CD4-positive, alpha-beta T cell treated with Interferon alpha-2 for 1 hour (primary cell): ENCODE results near the gene ZNF831.

Source experiments
- DNase-seq, 2 donors: peaks; one replicate each; pipeline ENCODE4 v3.0.0-alpha.2; 2020 to 2022

ZNF831 gene

DNA sequence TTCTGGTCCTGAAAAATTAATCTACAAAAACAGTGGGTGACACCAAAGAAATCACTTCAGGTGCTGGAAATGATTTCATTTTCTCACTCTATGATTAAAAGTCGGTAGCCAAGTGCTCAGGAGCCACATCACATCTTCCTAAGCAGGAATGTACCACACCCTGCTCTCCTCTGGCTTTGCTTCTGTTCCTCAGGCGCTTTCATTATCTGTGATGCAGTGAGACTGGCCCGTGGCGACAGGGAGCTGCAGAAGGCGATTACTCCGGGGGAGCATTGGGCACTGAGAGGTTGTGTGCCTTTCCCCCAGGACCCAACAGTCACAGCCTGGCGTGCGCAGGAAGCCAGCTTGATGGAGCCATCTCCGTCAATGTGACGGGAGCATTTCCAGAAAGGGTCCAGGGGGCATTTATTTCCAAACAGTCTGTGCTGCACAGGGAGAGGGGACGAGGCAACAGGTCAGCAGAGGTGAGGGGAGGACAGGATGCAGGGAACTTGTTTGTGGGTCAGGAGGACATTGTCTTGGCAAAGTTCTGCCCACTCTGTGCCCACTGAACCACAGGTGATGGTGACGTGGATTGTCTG is 5.6 kb upstream of the ZNF831 start:
- DNase-seq, result no peak

DNA sequence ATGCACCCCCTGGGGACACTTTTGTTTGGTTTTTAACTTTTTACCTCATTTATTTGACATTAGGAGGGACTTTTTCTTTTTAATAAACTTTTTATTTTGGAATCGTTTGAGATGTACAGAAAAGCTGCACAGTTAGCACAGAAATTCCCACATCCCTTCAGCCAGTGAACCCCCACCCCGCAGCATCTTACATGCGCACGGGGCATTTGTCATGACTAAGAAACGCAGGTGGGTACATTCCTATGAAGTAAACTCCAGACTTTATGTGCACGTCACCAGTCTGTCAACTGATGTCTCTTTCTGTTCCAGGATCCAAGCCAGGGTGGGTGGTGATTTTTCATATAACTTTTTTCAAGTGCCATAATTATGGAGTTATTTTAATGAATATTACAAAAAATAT is 4.9 kb upstream of the ZNF831 start:
- DNase-seq, result no peak

DNA sequence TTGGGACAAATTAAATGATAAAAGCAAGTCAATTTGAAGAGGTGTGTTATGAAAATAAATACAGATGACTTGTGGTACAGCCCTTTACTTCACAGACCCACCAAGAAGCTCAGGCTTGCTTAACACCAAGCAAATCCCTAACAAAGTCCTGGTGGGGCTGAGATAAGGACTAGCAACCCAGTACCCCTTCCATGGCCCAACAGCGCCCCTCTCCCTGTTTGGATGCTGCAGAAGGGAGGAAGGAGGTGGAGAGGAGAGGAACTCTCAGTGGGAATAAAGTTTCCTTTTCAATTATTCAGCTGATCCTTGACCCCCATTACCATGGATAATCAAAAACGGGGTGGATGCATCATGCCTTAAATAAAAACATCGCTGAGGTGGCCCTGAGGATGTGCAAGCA is 4.5 kb upstream of the ZNF831 start:
- DNase-seq, result no peak

DNA sequence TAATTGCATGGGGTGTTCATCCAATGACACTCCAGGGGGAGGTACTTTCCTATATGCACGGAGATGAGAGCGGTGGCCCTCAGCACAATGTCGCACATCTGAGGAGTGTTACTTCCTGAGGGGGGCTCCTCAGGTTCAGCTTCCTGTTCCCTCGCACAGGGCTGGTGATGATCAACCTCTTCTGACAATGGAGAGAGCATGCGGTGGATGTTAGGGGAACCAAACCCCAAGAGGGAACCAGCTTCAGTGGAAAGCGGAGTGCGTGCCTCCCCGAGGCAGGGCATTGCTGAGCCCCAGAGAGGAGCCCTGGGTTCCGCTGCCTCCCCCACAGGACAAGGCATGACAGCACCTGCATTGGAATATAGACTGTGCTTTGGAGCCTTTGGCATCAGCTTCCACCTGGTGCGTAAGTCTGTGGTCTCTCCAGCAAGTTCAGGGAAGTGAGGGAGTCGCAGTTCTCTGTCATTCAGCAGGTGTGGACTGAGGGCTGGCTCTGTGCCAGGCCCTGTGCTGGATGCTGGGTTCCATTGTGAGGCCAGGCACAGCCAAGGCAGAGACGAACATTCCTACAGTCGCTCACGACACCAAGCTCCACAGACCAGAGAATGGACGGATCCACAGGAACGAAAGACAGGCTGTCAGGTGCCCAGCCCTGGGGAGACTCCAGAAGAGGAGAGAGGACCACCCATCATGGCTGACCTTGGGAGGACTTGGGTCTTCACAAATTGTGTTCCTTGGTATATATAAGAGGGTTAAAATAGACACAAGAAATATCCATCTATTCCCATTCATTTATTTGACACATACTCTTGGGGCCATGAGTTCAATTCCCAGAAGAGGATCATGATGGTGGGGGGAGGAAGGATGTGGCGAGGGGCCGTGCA is 3.9 kb upstream of the ZNF831 start:
- DNase-seq, result peak; percentile 77 to 89

DNA sequence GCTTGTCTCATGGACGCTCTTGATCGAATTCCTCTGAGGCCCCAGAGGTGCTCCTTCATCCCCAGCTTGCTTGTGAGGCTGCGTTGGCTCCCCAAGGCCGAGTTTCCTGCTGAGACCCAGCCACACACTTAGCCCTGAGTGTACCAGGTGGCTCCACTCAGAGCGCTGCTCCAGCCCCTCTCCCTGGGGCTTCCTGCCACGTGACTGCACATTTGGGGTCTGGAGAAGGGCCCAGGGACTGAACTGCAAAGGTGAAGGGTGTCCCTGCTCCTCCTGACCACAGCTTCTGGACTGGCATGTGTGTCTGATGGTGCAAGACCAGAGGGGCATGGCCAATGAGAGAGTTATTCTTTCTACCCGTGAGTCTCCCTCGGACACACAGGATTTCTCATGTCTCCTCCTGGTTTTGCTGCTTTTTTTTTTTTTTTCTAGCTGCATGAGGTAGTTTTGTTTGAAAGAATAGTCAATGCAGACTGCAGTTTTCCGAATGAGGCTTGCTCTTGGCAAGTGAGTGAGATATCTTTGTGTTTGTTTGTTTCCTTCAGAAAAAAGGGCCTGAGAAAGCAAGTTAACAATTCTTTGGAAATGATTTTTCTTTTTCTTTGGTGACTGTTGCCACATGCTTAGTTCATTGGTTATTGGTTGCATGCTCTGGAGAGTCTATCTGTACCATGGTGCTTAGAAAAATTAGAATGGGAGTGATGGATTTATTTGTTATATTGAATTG is 3.1 kb upstream of the ZNF831 start:
- peak in 1 of 2 donors; percentile 52 for DNase-seq

DNA sequence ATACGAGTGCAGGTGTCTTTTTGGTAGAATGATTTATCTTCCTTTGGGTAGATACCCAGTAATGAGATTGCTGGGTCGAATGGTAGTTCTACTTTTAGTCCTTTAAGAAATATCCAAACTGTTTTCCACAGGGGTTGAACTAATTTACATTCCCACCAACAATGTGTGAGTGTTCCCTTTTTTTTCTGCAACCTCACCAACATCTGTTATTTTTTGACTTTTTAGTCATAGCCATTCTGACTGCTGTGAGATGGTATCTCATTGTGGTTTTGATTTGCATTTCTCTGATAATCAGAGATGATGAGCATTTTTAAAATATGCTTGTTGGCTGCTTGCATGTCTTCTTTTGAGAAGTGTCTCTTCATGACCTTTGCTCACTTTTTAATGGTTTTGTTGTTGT is 1.9 kb upstream of the ZNF831 start:
- peak in 1 of 2 donors; percentile 65 for DNase-seq

DNA sequence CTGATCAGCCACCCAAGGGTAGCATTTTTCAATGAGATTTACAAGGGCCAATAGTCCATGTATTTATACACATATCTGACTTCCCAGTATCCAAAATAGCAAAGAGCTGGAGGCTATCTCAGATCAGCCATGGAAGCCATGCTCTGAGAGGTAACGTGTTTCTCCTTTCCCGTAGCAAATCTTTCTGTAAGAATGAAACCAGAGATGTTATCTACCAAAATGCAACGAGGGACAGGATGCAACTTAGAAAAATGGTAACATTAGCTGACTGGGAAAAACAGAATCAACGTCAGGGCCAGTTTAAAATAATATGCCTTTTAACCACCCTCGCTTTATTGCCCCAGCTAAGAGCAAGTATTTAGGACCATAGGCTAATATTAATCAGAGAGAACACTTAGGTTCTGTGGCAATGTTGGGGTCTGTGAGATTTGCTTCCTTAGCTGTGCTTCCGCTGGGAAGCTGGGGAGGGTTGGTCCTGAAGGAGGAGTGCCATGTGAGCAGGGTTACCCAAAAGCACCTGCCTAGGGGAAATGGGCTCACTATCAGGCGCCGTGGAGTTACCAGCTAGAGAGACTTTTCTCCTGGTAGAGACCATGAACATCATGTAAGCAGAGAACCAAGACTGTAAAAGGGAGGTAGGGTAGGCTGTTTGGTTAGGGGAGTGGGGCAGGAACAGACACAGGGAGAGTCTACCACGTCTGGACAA is 1.2 kb downstream of the ZNF831 start:
- peak in 1 of 2 donors; percentile 72 for DNase-seq

DNA sequence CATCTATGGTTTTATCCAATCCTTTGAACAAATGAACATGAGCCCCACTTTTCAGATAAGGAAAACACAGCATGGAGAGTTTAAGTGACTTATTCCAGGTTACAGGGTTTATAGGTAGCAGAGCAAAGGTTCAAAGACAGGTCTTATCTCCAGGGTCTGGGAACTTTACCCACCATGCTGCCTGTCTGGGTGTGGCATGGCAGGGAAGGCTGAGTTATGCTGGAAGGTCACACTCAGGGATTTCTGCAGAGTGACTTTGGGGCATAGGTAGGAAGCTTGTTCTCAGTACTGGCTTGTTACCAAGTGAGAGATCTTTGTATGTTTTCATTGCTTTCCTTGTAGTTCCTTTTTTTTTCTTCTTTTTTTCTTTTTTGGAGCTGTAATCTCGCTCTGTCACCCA is 1.8 kb downstream of the ZNF831 start:
- DNase-seq, result no peak

DNA sequence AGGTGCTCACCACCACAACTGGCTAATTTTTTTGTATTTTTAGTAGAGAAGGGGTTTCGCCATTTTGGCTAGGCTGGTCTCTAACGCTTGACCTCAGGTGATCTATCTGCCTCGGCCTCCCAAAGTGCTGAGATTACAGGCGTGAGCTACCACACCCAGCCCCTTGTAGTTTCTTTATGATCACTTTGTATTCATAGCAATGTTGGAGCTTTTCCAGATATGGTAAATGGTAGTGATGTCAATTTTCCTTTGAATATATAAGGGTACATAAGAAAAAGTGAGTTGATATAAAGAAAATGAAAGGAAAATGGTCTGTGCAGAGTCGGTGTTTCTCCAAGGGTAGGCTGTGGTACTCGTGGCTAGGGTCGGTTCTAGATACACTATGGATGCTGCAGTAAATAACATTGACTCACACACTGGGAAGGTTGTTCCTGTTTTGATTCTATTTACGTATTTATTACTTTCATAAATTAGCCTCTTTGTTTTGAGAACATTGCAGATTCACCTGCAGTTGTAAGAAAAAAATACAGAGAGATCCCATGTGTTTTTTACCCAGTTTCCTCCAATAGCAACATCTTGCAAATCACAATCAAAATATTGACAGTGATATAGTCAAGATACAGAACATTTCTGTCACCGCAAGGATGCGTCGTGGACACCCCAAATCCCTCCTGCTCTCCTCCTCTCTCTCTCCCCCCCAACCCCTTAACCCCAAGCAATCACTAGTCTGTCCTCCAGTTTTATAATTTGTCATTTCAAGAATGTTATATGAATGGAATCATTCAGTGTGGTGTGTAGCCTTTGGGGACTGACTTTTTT is 2.5 kb downstream of the ZNF831 start:
- peak in 1 of 2 donors; percentile 64 for DNase-seq

DNA sequence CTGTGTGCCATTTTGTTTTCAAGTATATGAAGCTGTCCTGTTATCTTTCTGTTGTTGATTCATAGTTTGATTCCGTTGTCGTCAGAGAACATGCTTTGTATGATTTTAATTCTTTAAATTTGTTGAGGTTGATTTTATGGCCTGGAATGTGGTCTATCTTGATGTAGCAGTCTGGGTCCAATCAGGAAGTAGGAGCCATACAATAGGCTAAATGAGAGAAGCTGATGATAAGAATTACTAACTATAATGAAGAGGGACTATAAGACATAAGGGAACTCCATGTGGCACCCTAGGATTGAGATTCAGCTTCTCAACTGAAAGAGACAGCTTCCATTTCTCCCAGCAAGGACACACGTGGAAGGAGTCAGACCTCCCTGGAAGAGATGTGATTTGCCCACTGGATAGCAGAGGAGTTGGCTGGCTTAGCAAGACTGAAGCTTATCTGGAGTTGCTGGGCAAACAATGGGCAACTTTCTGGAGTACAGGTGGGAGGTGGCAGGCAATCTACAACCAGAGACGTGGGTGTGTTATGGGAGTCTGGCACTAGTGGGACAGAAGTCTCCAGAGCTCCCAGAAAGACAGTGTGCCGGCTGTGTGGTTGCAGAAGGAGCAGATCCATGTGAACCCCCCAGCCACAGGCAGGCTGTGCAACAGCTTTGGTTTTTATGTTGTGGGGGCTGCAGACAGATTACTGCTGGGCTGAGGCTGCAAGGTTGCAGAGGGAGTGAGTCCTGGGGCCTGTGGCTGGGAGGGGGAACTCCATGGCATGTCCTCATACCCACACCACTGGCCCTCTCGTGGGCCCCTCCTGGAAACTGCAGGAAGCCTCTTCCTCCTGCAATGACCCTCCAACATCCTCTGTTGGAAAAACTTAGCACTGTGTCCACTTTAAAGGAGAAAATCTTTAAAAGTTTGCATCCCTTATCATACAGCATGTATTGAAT is 7.1 kb downstream of the ZNF831 start:
- DNase-seq, result no peak

DNA sequence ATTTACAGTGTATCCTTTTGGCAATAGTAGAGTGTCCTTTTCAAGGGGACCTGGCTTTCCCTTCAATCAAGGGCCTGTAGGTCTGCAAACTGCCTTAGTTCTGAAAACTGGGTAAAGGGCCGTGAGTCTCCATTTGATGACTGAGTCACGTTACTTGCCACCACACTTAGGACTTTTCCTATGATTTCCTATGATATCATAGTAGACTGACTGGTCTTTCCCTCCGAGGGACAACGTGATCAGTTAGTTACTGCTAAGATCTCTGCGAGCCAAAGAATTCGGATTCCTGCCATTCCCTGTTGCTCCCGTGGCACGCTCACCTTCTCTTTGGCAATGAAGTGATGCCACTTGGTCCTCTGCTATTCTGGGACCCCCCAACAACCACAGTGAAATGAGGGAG is 8.4 kb downstream of the ZNF831 start:
- DNase-seq, result no peak

DNA sequence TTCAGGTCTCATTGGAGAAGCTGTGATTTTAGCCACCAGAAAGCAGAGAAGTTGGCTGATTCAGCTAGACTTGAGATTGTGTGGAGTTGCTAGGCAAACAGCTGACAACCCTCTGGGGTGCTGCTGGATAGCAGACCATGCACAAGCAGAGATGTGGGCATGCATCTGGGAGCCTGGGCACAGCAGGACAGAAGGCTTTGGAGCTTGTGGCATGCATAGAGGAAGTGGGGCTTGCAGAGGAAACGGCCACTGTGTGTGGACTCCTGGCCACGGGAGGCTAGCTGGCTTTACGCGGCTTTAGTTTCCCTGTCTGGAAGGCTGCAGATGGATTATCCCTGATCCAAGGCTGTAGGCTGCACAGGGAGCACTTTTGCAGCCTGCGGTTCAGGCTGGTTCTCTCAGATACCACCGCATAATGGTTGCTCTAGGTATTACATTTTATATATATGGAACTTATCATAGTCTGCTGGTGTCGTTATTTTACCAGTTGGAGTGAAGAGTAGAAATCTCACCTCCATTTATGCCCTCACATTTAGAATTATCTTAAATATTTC is 10.4 kb downstream of the ZNF831 start:
- no peak for DNase-seq

DNA sequence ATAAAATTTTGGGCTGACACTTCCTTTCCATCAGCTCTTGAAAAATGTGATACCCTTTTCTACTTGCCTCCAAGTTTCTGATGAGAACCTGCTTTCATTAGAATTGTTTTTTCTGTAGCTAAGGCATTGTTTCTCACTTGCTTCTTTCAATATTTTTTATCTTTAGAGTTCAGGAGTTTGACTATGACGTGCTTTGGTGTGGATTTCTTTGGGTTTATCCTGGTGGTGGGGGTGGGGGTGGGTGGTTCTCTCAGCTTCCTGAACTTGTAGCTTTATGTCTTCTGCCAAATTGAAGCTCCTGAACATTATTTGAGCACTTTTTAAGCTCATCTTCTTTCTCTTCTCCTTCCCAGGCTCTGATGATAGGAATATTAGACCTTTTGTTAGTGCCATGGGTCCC is 11.4 kb downstream of the ZNF831 start:
- no peak for DNase-seq

DNA sequence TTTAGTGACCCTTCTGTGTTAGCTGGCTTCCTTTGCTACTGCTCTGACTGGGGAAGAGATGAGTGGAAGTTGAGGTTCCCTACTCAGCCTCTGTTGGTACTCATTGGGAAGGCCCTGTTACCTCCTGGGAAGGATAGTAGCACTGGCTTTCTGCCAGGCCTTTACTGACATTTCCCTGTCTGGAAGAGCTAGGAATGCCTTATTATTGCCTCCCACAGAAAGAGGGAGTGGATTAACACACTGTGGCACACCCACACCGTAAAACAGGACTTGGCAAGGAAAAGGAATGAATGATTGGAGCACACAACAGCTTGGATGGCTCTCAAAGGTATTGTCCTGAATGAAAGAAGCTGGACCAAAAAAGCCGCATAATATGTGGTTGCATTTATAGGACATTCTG is 12.2 kb downstream of the ZNF831 start:
- no peak for DNase-seq

DNA sequence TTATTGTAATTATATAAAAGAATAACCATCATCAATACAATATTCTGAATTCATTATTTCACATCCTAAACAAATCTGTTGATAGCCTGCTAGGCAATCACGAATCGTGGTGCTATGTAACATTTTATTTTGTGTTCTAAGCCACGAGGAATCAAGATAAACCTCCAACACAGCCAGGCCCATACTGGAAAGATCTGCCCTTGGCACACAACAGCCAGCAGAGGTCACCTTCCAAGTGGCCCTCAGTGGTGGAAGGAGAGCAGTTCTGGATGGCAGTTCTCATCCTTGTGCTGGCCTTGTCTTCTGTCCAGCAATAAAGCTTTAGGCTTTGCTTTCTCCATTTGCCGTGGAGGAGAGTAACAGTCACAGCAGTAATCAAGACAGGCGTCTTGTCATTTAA is 13.2 kb downstream of the ZNF831 start:
- no peak for DNase-seq

DNA sequence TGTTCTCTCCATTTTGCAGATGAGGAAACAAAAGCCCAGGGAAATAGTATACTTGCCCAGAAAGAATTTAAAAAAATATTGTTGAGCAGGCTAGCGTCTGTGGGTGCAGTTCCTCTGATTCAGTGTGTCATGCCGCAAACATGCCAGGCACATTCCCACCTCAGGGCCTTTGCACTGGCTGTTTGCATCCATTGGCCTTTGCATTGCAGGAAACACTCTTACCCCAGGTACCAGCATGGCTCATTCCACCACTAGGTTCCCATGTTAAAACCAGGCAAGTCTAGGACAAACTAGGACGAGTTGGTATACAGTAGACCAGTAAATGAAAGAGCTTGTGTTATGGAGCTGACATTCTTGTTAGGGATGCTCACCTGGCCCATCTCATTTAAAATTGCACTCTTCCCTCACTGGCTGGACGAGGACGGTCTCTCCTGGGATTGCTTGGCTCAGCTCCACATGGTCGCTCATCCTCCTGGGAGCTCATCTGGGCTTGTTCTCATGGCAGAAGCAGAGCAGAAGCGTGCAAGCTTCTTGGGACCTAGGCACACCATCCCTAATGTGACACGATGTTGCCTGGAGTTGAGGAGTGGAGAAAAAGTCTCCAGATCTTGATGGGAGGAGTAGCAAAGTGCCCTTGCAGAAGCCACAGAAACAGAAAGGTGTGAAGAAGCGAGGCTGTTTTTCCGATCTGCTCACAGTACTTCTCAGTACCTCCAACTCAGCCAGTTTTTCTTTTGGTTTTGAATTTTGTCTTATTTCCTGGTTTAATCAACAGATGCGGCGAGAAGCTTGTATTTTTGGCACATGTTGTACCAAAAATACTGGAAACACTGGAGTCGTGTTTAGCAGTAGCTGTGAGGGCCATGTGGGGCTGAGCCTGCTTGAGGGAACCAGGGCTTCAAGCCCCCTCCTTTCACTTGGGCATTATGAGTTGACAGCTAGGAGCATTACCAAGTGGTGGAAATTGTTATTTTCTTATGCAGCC is 13.9 kb downstream of the ZNF831 start:
- DNase-seq, result peak; percentile 22 to 68

DNA sequence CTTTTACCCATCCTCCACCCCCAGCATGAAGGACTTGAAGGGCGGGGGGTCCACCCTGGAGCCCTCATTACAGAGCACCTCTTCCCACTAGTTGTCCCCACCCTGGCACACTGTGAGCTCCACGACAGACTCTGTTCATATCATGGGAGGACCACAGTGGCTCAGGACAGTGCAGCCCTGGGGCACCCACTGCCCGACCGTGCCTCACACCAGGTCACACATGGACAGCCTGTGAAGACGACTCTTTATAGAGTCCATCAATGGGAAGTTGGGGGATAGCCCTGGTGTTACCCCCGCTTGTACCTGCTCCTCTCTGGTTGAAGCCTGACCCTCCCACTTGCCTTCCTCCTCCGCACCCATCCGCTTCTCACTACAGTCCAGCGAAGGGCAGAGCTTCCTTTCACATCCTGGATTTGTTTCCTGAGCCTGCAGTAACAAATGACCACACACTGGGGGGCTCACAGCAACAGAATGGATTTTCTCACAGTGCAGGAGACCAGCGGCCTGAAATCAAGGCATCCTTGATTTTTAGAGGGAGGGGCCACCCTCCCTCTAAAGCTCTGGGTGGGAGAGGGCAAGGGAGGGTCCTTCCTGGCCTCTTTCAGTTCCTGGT is 15.5 kb downstream of the ZNF831 start:
- DNase-seq, result no peak

DNA sequence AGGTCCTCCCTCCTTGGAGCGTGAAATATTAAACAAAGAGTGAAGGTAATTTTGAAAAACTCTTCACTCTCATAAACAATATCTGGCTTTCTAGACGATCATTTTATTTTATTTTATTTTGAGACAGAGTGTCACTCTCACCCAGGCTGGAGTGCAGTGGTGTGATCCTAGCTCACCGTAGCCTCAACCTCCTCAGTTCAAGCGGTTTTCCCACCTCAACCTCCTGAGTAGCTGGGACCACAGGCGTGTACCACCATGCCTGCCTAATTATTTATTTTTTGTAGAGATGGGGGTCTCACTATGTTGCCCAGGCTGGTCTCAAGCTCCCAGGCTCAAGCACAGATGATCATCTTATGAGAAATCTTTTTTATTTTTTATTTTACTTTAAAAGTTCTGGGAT is 16.4 kb downstream of the ZNF831 start:
- no peak for DNase-seq

DNA sequence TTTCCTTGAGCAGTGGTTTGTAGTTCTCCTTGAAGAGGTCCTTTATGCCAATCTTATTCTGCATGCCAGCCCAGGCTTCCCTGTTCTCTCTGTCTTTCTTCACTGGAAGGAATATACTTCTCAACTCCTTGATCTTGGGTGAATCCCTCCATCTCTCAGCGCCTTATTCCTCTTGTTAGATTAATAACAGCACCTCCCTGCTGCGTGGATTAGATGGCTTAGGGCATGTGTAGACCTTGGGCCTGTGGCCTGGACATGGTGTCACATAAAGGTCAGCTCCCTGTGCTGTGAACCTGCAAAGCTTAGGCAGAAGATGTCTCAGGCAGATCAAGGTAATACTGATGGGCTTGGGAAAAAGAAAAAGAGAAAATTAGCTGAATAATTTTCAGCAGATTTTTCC is 18.3 kb downstream of the ZNF831 start:
- DNase-seq, result no peak
